Ovary (tissue), 9 donors: ENCODE results near the gene OLFML2B. TPM values are rescaled to one million over a fixed set of nuclear protein-coding genes. Genes with fewer than 3 reads are reported as not detected.
A peak's percentile ranks its signal among the peaks of the same experiment; 100 is the strongest.

ENCODE experiments used
- DNase-seq, 5 donors: peaks; one replicate each; pipeline ENCODE4 v3.0.0-alpha.2; 2019 to 2020
- H3K27ac ChIP-seq, 2 donors: fragments of 200-600 bp; one replicate each; pipeline versions ENCODE4 v1.5.1 to v1.8.0; 2019 to 2022
- H3K27me3 ChIP-seq: fragments of 200-600 bp; one replicate; pipeline ENCODE4 v1.8.0; 2022
- H3K36me3 ChIP-seq: fragments of 200-600 bp; sonication (generic); one replicate; pipeline ENCODE4 v1.5.1; 2019
- H3K4me1 ChIP-seq: one replicate; pipeline ENCODE4 v1.8.1; 2013; ENCODE audit warnings: mild to moderate bottlenecking, moderate library complexity; ENCODE audit not compliant: insufficient read depth
- H3K4me3 ChIP-seq: fragments of 200-600 bp; sonication (generic); one replicate; pipeline ENCODE4 v1.5.1; 2017
- H3K9me3 ChIP-seq, 2 donors: fragments of 200-600 bp in 1 of 2; sonication (generic) in 1 of 2; one replicate each; pipeline versions ENCODE4 v1.5.1 to v1.8.1; 2013 to 2019; ENCODE audit warnings: mild to moderate bottlenecking in 1 of 2, moderate library complexity in 1 of 2
- EP300 ChIP-seq: sonication (generic); formaldehyde crosslinking; IDR thresholded peaks from one replicate; pipeline ENCODE4 v1.6.1; 2017; ENCODE audit warnings: antibody characterized with exemption
- POLR2A ChIP-seq: fragments of 450-650 bp; IDR thresholded peaks from one replicate; pipeline ENCODE4 v1.6.1; 2017; ENCODE audit warnings: antibody characterized with exemption, mild to moderate bottlenecking, moderate library complexity
- WGBS, 3 donors: extraction: QIAGEN DNeasy Blood & Tissue Kit in 1 of 3; methylation state at CpG; one replicate each; pipeline versions ENCODE4 v1.1.5 to v1.1.7; 2013 to 2017; 5-methylcytosine and 5-hydroxymethylcytosine counted together
- intact Hi-C, 4 donors: fragments of 100-400 bp; cut with DNase I; formaldehyde crosslinking; loops; one replicate each; pipeline versions ENCODE4 v1.11.0 to v1.15.1; 2022 to 2023
- polyA plus RNA-seq, 2 donors: library from polyadenylated mRNA; stranded (reverse); fragments of 200-250 nt in 1 of 2; fragments of 350-450 nt in 1 of 2; fragmentation: Illumina TruSeq in 1 of 2; extraction: RNeasy Lipid Tissue Mini Kit (QIAGEN cat#74804) in 1 of 2; gene quantifications; one replicate each; pipeline ENCODE4 v1.2.3, GENCODE V29; 2013 to 2014
- total RNA-seq, 7 donors: library from RNA; depleted of rRNA in 2 of 7; stranded (reverse); fragments of >200 nt in 2 of 7; fragmentation: NEBNext Ultra II Directional in 3 of 7; extraction: Animal tissue kit (Norgen Biotek cat#: 25700) in 3 of 7; gene quantifications; one replicate each; pipeline versions ENCODE4 v1.1.0 to v1.2.4, GENCODE V29; 2016 to 2023
- TF ChIP-seq, protein P1 (sequence below), 3 donors: fragments of 450-650 bp in 2 of 3; fragments of 200-600 bp in 1 of 3; IDR thresholded peaks; one replicate each; pipeline versions ENCODE4 v1.5.1 to v1.8.0; 2016 to 2022; ENCODE audit warnings: antibody characterized with exemption in 3 of 3, mild to moderate bottlenecking in 1 of 3
- donor health status: DM: no; HTN: no; CAD: no; lungs with moderate emphysema.
- donor health status: DM: no; HTN: no; CAD: no.
- donor health status: Bipolar disorder and iron deficiency.
- donor health status: DM: yes; HTN: yes; CAD: no.
- donor health status: DM: no; HTN: no; CAD: no.
- donor health status: DM: yes; HTN: yes; CAD: no.

Gene OLFML2B
- total and polyA plus RNA-seq, 9 donors = 1.0 to 37.6 (median 5.1) TPM

GRCh38 chr1:162014202-162014601, 9.5 kb downstream of the OLFML2B start:
- WGBS, 3 donors = 30 to 51% (median 42%) methylated on average over 2 of the region's 2 CpGs

GRCh38 chr1:162013289-162013688, 10.4 kb downstream of the OLFML2B start:
- H3K36me3 ChIP-seq = no peaks in the 10 kb centered on the region
- H3K27ac ChIP-seq = no peak overlapping the region
- no peak overlapping the region for H3K4me3 ChIP-seq
- H3K27me3 ChIP-seq = no peaks in the 10 kb centered on the region
- TF ChIP-seq EP300 = no peak
- TF ChIP-seq, protein P1, sequence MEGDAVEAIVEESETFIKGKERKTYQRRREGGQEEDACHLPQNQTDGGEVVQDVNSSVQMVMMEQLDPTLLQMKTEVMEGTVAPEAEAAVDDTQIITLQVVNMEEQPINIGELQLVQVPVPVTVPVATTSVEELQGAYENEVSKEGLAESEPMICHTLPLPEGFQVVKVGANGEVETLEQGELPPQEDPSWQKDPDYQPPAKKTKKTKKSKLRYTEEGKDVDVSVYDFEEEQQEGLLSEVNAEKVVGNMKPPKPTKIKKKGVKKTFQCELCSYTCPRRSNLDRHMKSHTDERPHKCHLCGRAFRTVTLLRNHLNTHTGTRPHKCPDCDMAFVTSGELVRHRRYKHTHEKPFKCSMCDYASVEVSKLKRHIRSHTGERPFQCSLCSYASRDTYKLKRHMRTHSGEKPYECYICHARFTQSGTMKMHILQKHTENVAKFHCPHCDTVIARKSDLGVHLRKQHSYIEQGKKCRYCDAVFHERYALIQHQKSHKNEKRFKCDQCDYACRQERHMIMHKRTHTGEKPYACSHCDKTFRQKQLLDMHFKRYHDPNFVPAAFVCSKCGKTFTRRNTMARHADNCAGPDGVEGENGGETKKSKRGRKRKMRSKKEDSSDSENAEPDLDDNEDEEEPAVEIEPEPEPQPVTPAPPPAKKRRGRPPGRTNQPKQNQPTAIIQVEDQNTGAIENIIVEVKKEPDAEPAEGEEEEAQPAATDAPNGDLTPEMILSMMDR (IDR thresholded peaks at IDR 0.05) = no peak
- no peak for TF ChIP-seq POLR2A
- peaks cover 4% of the 10 kb centered on the region for H3K4me1 ChIP-seq
- DNase-seq = no peak
- H3K9me3 ChIP-seq = no peaks in the 10 kb centered on the region
- intact Hi-C loops = no loop called here

More at GRCh38 chr1:162014202-162014601, 9.5 kb downstream of the OLFML2B start:
- intact Hi-C loops = no loop called here
- Histone ChIP-seq H3K27me3 (no peaks in the 10 kb centered on the region), H3K36me3 (no peaks in the 10 kb centered on the region), H3K4me1 (peaks cover 4% of the 10 kb centered on the region), H3K27ac (no peak overlapping the region), H3K9me3 (no peaks in the 10 kb centered on the region), H3K4me3 (no peak overlapping the region)
- DNase-seq = no peak
- TF ChIP-seq EP300 (no peak), POLR2A (no peak)
- TF ChIP-seq, protein P1 (IDR thresholded peaks at IDR 0.05) = no peak

DNA sequence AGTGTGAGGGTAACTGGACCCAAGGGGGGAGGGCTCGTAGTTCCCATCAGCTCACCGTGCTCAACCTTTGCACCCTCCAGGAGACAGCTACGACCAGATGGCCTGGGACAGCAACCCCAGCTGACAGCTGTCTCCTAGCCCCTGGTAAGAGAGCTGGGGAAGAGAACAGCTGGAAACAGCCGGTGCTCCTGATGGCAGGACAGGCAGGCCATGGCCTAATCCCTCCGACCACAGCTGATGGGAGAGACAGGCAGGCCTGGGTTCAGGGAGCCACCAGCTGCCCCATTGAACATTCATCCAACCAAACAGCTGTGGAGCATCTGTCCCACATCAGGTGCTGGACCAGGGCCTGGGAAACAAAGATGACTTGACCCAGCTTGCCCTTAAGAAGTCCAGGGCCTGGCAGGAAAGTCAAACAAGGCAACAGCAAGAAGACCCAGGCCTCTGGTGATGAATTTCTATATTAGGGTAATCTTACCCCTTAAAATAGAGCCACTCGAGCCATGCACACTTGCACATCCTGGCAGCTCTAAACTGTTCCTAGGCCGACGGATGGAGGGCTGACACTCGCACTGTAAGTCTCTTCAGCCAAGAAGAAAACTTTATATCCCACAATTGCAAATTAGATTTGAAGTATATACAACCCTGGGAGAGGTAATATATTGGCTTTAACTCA, 12.2 kb downstream of the OLFML2B start:
- Histone ChIP-seq H3K4me3 (no peak overlapping the region), H3K27me3 (no peaks in the 10 kb centered on the region), H3K4me1 (peaks cover 4% of the 10 kb centered on the region), H3K9me3 (no peaks in the 10 kb centered on the region), H3K27ac (no peak overlapping the region), H3K36me3 (no peaks in the 10 kb centered on the region)
- DNase-seq = peak in 3 of 5 donors; percentile 17 to 67 (median 30)
- no peak for TF ChIP-seq EP300
- TF ChIP-seq, protein P1 (IDR thresholded peaks at IDR 0.05) = no peak
- no peak for TF ChIP-seq POLR2A
- 17 to 42% (median 25%) methylated on average over 9 of the region's 9 CpGs for WGBS, 3 donors
- intact Hi-C loops = no loop called here

- Histone ChIP-seq H3K27me3 (no peaks in the 10 kb centered on the region), H3K4me1 (peaks cover 4% of the 10 kb centered on the region), H3K27ac (no peak overlapping the region), H3K9me3 (no peaks in the 10 kb centered on the region), H3K4me3 (no peak overlapping the region), H3K36me3 (no peaks in the 10 kb centered on the region)
- WGBS, 3 donors = 88 to 93% (median 92%) methylated on average over 3 of the region's 3 CpGs
- TF ChIP-seq POLR2A = no peak
- TF ChIP-seq, protein P1 (IDR thresholded peaks at IDR 0.05) = no peak
- TF ChIP-seq EP300 = no peak
- intact Hi-C loops = no loop called here
- DNase-seq = no peak
Observed at GRCh38 chr1:162010175-162010506, 13.5 kb downstream of the OLFML2B start.
